Measurements from ENCODE around the gene ZDHHC8.

The ZDHHC8 gene

GRCh38 chr22:20116951-20117632 is 14.5 kb upstream of the ZDHHC8 start, which contains the start of gene TRMT2A:
Gene TRMT2A (minus strand): TSS chr22:20117226. CDS start chr22:20116906, 320 bp downstream.
- peak within 1 kb of the TSS; percentile 98 for H3K4me2 ChIP-seq (ENCODE audit: low read length)
- peaks cover 24% of the 10 kb centered on the region for H4K20me1 ChIP-seq (ENCODE audit: insufficient read depth, low read length)
- peaks cover 18% of the 10 kb centered on the region for H3K4me1 ChIP-seq (ENCODE audit: low read length)
- TF ChIP-seq CTCF (IDR thresholded peaks at IDR 0.05; ENCODE audit: low read depth, low read length) (peak; percentile 23; the same call in 1 of the 2 replicates), EZH2phosphoT487 (IDR thresholded peaks at IDR 0.05; ENCODE audit: low read depth) (no peak)
- H3K9me3 ChIP-seq (ENCODE audit: insufficient read depth, low read length): no peaks in the 10 kb centered on the region
- peaks cover 74% of the 10 kb centered on the region for H3K36me3 ChIP-seq (replicated peaks; ENCODE audit: low read depth, low read length)
- H3K79me2 ChIP-seq (ENCODE audit: low read length): peaks cover 81% of the 10 kb centered on the region
- H3K27me3 ChIP-seq (ENCODE audit: low read depth, low read length): no peaks in the 10 kb centered on the region
- peak within 1 kb of the TSS; percentile 99 for H3K9ac ChIP-seq (ENCODE audit: low read length)
- H2AFZ ChIP-seq (ENCODE audit: low read depth, low read length): 0 out of 2 replicates have a peak within 1 kb of the TSS, but pooled peaks have one; percentile 43
- peak within 1 kb of the TSS; percentile 94 for H3K4me3 ChIP-seq (ENCODE audit: low read length)
- peak within 1 kb of the TSS; percentile 68 for H3K27ac ChIP-seq (ENCODE audit: low read length)

- peaks cover 18% of the 10 kb centered on the region for H3K4me1 ChIP-seq (ENCODE audit: low read length)
- peaks cover 30% of the 10 kb centered on the region for H4K20me1 ChIP-seq (ENCODE audit: insufficient read depth, low read length)
- no peak overlapping the region for H2AFZ ChIP-seq (ENCODE audit: low read depth, low read length)
- peak overlapping the region; percentile 94 for H3K4me3 ChIP-seq (ENCODE audit: low read length)
- H3K4me2 ChIP-seq (ENCODE audit: low read length): peak overlapping the region; percentile 97
- no peaks in the 10 kb centered on the region for H3K27me3 ChIP-seq (ENCODE audit: low read depth, low read length)
- no peaks in the 10 kb centered on the region for H3K9me3 ChIP-seq (ENCODE audit: insufficient read depth, low read length)
- peak overlapping the region; percentile 99 for H3K9ac ChIP-seq (ENCODE audit: low read length)
- peaks cover 88% of the 10 kb centered on the region for H3K79me2 ChIP-seq (ENCODE audit: low read length)
- H3K27ac ChIP-seq (ENCODE audit: low read length): peak overlapping the region; percentile 63
- peaks cover 72% of the 10 kb centered on the region for H3K36me3 ChIP-seq (replicated peaks; ENCODE audit: low read depth, low read length)
- TF ChIP-seq EZH2phosphoT487 (IDR thresholded peaks at IDR 0.05; ENCODE audit: low read depth) (no peak), CTCF (IDR thresholded peaks at IDR 0.05; ENCODE audit: low read depth, low read length) (no peak)
These were observed 13.8 kb upstream of the ZDHHC8 start for GRCh38 chr22:20117633-20118299.

- H3K27me3 ChIP-seq (ENCODE audit: low read depth, low read length): no peaks in the 10 kb centered on the region
- H3K4me1 ChIP-seq (ENCODE audit: low read length): peaks cover 18% of the 10 kb centered on the region
- peaks cover 66% of the 10 kb centered on the region for H3K36me3 ChIP-seq (replicated peaks; ENCODE audit: low read depth, low read length)
- H2AFZ ChIP-seq (ENCODE audit: low read depth, low read length): no peak overlapping the region
- H3K9me3 ChIP-seq (ENCODE audit: insufficient read depth, low read length): no peaks in the 10 kb centered on the region
- TF ChIP-seq CTCF (IDR thresholded peaks at IDR 0.05; ENCODE audit: low read depth, low read length): no peak
- no peak for TF ChIP-seq EZH2phosphoT487 (IDR thresholded peaks at IDR 0.05; ENCODE audit: low read depth)
- peaks cover 36% of the 10 kb centered on the region for H4K20me1 ChIP-seq (ENCODE audit: insufficient read depth, low read length)
- peak overlapping the region; percentile 94 for H3K4me3 ChIP-seq (ENCODE audit: low read length)
- H3K79me2 ChIP-seq (ENCODE audit: low read length): peaks cover 95% of the 10 kb centered on the region
- H3K4me2 ChIP-seq (ENCODE audit: low read length): peak overlapping the region; percentile 97
- peak overlapping the region; percentile 99 for H3K9ac ChIP-seq (ENCODE audit: low read length)
- H3K27ac ChIP-seq (ENCODE audit: low read length): peak overlapping the region; percentile 63
These were observed 13.1 kb upstream of the ZDHHC8 start for GRCh38 chr22:20118300-20119020.

All from OCI-LY3 (cell line).